ENCODE measurements around the gene TRAF3. TPM values are rescaled to one million over a fixed set of nuclear protein-coding genes. Genes with fewer than 3 reads are reported as not detected.

TRAF3 gene
- total RNA-seq, 1 experiment from 2014 or later: 49.3 TPM

- peaks cover 3% of the 10 kb centered on the region for H3K36me3 ChIP-seq (ENCODE audit: insufficient read depth, low read length, poor library complexity, severe bottlenecking)
- no TSS peak for BruUV-seq (replicated peaks)
- intact Hi-C loops (cut with micrococcal nuclease; ENCODE audit: unreplicated experiment): no loop called here
- CTCF ChIA-PET: no interaction called here
- H3K27me3 ChIP-seq (replicated peaks; ENCODE audit: insufficient read depth, low read depth, low read length, poor library complexity): no peaks in the 10 kb centered on the region
- H3K4me3 ChIP-seq (ENCODE audit: low read depth, low read length, poor library complexity, severe bottlenecking): no peak overlapping the region
- DNase-seq (ENCODE audit: low spot score): no peak
- peak overlapping the region; percentile 10 for H3K27ac ChIP-seq (ENCODE audit: low read depth, low read length, poor library complexity, severe bottlenecking)
- no peaks in the 10 kb centered on the region for H3K4me1 ChIP-seq (ENCODE audit: insufficient read depth, low read length, poor library complexity, severe bottlenecking)
- H3K9me3 ChIP-seq (ENCODE audit: low read depth, low read length, poor library complexity, severe bottlenecking): no peaks in the 10 kb centered on the region
- TF ChIP-seq EZH2 (IDR thresholded peaks at IDR 0.05; ENCODE audit: borderline replicate concordance, low read depth, low read length, poor library complexity, severe bottlenecking): no peak
- TF ChIP-seq, protein P1, sequence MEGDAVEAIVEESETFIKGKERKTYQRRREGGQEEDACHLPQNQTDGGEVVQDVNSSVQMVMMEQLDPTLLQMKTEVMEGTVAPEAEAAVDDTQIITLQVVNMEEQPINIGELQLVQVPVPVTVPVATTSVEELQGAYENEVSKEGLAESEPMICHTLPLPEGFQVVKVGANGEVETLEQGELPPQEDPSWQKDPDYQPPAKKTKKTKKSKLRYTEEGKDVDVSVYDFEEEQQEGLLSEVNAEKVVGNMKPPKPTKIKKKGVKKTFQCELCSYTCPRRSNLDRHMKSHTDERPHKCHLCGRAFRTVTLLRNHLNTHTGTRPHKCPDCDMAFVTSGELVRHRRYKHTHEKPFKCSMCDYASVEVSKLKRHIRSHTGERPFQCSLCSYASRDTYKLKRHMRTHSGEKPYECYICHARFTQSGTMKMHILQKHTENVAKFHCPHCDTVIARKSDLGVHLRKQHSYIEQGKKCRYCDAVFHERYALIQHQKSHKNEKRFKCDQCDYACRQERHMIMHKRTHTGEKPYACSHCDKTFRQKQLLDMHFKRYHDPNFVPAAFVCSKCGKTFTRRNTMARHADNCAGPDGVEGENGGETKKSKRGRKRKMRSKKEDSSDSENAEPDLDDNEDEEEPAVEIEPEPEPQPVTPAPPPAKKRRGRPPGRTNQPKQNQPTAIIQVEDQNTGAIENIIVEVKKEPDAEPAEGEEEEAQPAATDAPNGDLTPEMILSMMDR (conservative IDR thresholded peaks at IDR 0.05; ENCODE audit: low read depth, low read length): no peak
- POLR2A ChIA-PET (ENCODE audit: low non-redundant PET): interaction anchor here (0.6 kb wide), 1 partner anchor 387 kb away, joined by 7 read pairs; the partner anchor contains the start of genes CINP and TECPR2
Observed at GRCh38 chr14:102749393-102750305, 27.6 kb upstream of the TRAF3 start.

DNA sequence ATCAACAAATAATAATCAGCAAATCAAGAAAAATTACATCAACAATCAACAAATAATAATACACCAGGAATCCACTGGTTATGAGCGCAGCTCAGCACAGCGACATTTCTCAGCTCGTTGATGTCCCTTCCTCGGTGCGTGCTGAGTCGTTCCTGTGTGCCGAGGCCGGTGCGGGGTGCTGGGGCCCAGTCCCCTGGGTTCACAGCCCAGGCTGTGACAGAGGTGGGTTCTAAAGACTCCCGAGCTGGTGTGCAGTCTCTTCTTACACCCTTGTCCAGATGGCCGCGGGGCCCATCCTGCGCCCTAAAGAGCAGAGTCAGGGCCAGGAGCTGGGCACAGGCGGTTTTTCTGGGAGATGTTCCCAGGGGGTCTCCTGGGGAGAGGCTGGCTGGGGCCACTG, 26.9 kb upstream of the TRAF3 start:
- H3K9me3 ChIP-seq (ENCODE audit: low read depth, low read length, poor library complexity, severe bottlenecking): no peaks in the 10 kb centered on the region
- H3K36me3 ChIP-seq (ENCODE audit: insufficient read depth, low read length, poor library complexity, severe bottlenecking): peaks cover 3% of the 10 kb centered on the region
- no peaks in the 10 kb centered on the region for H3K27me3 ChIP-seq (replicated peaks; ENCODE audit: insufficient read depth, low read depth, low read length, poor library complexity)
- DNase-seq (ENCODE audit: low spot score): no peak
- no TSS peak for BruUV-seq (replicated peaks)
- ChIA-PET POLR2A (ENCODE audit: low non-redundant PET) (no interaction called here), CTCF (no interaction called here)
- H3K4me3 ChIP-seq (ENCODE audit: low read depth, low read length, poor library complexity, severe bottlenecking): no peak overlapping the region
- TF ChIP-seq EZH2 (IDR thresholded peaks at IDR 0.05; ENCODE audit: borderline replicate concordance, low read depth, low read length, poor library complexity, severe bottlenecking): no peak
- TF ChIP-seq, protein P1 (conservative IDR thresholded peaks at IDR 0.05; ENCODE audit: low read depth, low read length): no peak
- H3K4me1 ChIP-seq (ENCODE audit: insufficient read depth, low read length, poor library complexity, severe bottlenecking): no peaks in the 10 kb centered on the region
- intact Hi-C loops (cut with micrococcal nuclease; ENCODE audit: unreplicated experiment): no loop called here
- no peak overlapping the region for H3K27ac ChIP-seq (ENCODE audit: low read depth, low read length, poor library complexity, severe bottlenecking)

GRCh38 chr14:102751088-102751487, 26.2 kb upstream of the TRAF3 start:
- no TSS peak for BruUV-seq (replicated peaks)

More at GRCh38 chr14:102751088-102751487, 26.2 kb upstream of the TRAF3 start:
- Histone ChIP-seq H3K27ac (ENCODE audit: low read depth, low read length, poor library complexity, severe bottlenecking) (no peak overlapping the region), H3K36me3 (ENCODE audit: insufficient read depth, low read length, poor library complexity, severe bottlenecking) (peaks cover 3% of the 10 kb centered on the region), H3K4me3 (ENCODE audit: low read depth, low read length, poor library complexity, severe bottlenecking) (no peak overlapping the region), H3K4me1 (ENCODE audit: insufficient read depth, low read length, poor library complexity, severe bottlenecking) (no peaks in the 10 kb centered on the region), H3K27me3 (replicated peaks; ENCODE audit: insufficient read depth, low read depth, low read length, poor library complexity) (no peaks in the 10 kb centered on the region), H3K9me3 (ENCODE audit: low read depth, low read length, poor library complexity, severe bottlenecking) (no peaks in the 10 kb centered on the region)
- intact Hi-C loops (cut with micrococcal nuclease; ENCODE audit: unreplicated experiment): no loop called here
- DNase-seq (ENCODE audit: low spot score): no peak
- CTCF ChIA-PET: no interaction called here
- TF ChIP-seq, protein P1 (conservative IDR thresholded peaks at IDR 0.05; ENCODE audit: low read depth, low read length): no peak
- no peak for TF ChIP-seq EZH2 (IDR thresholded peaks at IDR 0.05; ENCODE audit: borderline replicate concordance, low read depth, low read length, poor library complexity, severe bottlenecking)
- POLR2A ChIA-PET (ENCODE audit: low non-redundant PET): no interaction called here

Measured in A673 (cell line).